Measurements from ENCODE around the gene GRM7.
A peak's percentile ranks its signal among the peaks of the same experiment; 100 is the strongest.

GRM7 gene

GRCh38 chr3:7518026-7518425 is 657.1 kb downstream of the GRM7 start:
- DNase-seq: peak; percentile 92

- DNase-seq: peak; percentile 79
Observed at GRCh38 chr3:7518456-7518855, 657.5 kb downstream of the GRM7 start.

GRCh38 chr3:7520059-7520458 is 659.1 kb downstream of the GRM7 start:
- peak; percentile 82 for DNase-seq

- DNase-seq: no peak
Observed at GRCh38 chr3:7520593-7520992, 659.7 kb downstream of the GRM7 start.

GRCh38 chr3:7536510-7536909 is 675.6 kb downstream of the GRM7 start:
- no peak for DNase-seq

GRCh38 chr3:7536921-7537320 is 676.0 kb downstream of the GRM7 start:
- no peak for DNase-seq

GRCh38 chr3:7543294-7543880 is 682.5 kb downstream of the GRM7 start:
- DNase-seq: no peak

GRCh38 chr3:7545334-7545733 is 684.4 kb downstream of the GRM7 start:
- DNase-seq: no peak

GRCh38 chr3:7546253-7546652 is 685.3 kb downstream of the GRM7 start:
- peak; percentile 4 for DNase-seq

GRCh38 chr3:7547826-7548225 is 686.9 kb downstream of the GRM7 start:
- no peak for DNase-seq

- DNase-seq: no peak
Observed at GRCh38 chr3:7562892-7563291, 702.0 kb downstream of the GRM7 start.

GRCh38 chr3:7565574-7565973 is 704.7 kb downstream of the GRM7 start:
- DNase-seq: peak; percentile 48

GRCh38 chr3:7567160-7567559 is 706.2 kb downstream of the GRM7 start:
- DNase-seq: no peak

- DNase-seq: no peak
Observed at GRCh38 chr3:7568526-7569184, 707.7 kb downstream of the GRM7 start.

GRCh38 chr3:7573330-7573729 is 712.4 kb downstream of the GRM7 start:
- no peak for DNase-seq

GRCh38 chr3:7574435-7574834 is 713.5 kb downstream of the GRM7 start:
- no peak for DNase-seq

- no peak for DNase-seq
Observed at GRCh38 chr3:7576071-7576470, 715.2 kb downstream of the GRM7 start.

GRCh38 chr3:7576506-7576905 is 715.6 kb downstream of the GRM7 start:
- DNase-seq: no peak

- DNase-seq: peak; percentile 3
Observed at GRCh38 chr3:7577513-7577912, 716.6 kb downstream of the GRM7 start.

- DNase-seq: no peak
Observed at GRCh38 chr3:7581831-7582230, 720.9 kb downstream of the GRM7 start.

GRCh38 chr3:7585052-7585451 is 724.1 kb downstream of the GRM7 start:
- no peak for DNase-seq

GRCh38 chr3:7588236-7588635 is 727.3 kb downstream of the GRM7 start:
- DNase-seq: no peak

- no peak for DNase-seq
Observed at GRCh38 chr3:7589526-7589925, 728.6 kb downstream of the GRM7 start.

GRCh38 chr3:7602297-7602696 is 741.4 kb downstream of the GRM7 start:
- DNase-seq: no peak

GRCh38 chr3:7607083-7607482 is 746.2 kb downstream of the GRM7 start:
- no peak for DNase-seq
